Measurements from ENCODE around the gene PTPRT.

- TF ChIP-seq CTCF (IDR thresholded peaks at IDR 0.05) = no peak
- no peak for TF ChIP-seq POLR2A (IDR thresholded peaks at IDR 0.05)
Measured at GRCh38 chr20:43017241-43018030, 172.3 kb downstream of the PTPRT start.
